AG08396 (cell line): ENCODE data around the gene WIPF2.

Source experiments
- DNase-seq: peaks from one replicate; pipeline ENCODE4 v3.0.0; 2012; ENCODE audit warnings: low spot score, mixed read lengths

Gene WIPF2

DNA sequence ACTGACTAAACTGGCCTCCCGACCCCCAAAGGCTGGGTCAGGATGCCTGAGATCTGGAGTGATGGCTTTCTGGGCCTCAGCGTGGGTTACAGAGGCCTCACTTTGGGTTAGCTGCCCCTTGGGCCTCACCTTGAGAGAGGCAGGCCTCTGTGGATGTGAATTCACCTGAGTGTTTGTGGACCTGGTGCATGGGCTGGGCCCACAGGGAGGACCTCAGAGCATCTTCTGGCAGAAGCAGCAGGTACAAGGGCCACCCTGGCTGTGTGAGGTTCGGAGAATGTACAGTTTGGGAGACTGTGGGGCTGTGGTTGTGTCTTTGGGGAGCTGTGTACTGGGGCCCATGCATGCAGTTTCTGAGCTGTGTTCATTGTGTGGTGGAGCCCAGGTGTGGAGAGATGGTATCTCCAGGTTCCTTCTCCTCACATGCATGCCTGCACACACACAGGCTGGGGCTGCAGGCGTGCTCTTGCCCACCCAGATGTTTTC is 108.2 kb downstream of the WIPF2 start:
- DNase-seq = no peak

DNA sequence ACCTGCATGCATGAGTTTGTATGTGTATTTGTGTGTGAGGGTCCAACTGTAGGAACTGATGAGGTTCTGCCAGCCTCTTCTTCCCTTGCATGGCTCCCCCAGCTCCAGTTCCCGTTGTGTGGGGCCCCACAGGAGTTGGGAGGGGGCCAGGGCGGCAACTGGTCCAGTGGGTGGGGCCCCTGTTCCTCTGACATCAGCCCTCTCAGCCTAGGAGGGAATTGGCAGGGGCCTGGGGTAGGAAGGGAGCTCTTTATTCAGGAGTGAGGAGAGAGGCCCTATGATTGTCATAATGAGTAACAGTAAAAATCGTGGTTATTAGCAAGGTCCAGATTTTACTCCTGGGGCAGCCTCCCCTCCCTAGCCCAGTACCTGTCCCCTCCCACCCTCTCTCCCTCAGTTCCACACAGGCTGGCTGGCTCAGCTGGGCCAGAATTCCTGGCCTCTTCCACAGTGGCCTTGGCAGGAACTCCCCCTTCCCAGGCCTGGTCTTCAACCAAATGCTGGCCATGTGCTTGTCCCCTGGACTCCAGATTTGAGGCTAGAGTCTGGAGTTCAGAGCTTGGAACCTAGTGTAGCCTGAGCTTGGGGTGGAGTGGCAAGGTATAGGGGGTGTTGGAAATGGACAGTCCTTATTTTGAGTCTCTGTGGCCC is 108.8 kb downstream of the WIPF2 start:
- DNase-seq = peak; percentile 16

DNA sequence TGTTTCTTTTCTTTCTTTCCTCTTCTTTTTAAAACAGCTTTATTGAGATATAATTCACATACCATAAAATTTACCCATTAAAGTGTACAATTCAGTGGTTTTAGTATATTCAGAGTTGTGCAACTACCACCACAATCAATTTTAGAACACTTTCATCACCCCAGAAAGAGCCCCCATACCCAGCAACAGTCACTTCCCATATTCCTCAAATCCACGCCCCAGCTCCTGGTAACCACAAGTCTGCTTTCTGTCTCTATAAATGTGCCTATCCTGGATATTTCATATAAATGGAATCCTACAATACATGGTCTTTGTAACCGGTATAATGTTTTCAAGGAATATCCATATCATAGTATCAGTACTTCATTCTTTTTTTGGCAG is 109.3 kb downstream of the WIPF2 start:
- no peak for DNase-seq

DNA sequence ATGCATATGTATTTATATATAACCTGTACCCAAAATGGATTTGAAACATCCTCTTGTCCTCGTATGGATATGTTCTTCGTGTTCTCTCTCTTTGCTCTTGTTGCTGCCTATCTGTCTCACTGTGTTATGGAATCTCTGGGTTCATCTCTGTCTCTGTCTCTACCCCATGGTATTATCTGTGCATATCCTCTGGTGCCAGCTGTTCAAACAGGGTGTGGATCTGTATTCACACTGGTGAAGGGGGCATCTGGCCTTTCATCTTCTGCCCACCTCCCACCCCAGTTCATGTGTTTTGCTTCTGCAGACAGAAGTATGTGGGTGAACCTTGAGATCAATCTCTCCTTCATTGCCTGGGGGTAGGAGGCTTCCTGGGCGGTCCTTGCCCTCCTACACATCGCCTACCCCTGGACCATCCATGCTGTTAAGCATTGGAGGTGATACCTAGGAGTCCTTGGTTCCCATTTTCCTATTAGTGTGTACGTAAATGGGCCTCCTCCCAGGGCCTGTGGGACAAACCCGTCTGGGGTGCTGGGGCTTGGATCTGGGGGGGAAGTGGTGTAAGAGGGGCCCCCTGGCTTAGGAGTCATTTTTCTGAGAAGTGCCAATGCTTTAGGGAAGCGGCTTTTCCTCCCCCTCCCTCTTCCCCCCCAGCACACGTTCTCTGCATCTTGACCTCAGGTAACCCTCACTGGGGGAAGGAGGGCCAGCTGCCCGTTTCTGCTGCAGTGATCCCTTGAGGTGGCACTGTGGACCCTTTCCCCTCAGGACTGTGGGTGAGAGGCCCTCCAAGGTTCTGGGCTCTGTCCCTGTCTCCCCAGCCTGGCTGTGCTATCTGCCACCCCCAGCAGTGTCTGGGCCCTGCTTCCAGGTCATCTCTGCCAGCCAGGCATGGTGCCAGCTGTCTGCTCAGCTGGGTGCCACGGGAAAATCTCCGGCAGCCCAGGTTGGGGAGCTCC is 111.0 kb downstream of the WIPF2 start:
- DNase-seq = no peak

DNA sequence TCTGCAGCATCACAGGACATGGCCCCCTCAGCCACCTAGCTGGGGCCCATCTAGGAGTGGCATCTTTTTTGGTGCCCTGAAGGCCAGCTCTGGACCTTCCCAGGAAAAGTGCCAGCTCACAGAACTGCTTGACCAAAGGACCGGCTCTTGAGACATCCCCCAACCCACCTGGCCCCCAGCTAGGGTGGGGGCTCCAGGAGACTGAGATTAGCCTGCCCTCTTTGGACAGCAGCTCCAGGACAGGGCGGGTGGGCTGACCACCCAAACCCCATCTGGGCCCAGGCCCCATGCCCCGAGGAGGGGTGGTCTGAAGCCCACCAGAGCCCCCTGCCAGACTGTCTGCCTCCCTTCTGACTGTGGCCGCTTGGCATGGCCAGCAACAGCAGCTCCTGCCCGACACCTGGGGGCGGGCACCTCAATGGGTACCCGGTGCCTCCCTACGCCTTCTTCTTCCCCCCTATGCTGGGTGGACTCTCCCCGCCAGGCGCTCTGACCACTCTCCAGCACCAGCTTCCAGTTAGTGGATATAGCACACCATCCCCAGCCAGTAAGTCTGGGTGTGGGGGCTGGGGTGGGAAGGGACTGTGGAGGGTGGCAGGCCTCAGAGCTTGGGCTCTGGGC is 111.9 kb downstream of the WIPF2 start:
- no peak for DNase-seq

DNA sequence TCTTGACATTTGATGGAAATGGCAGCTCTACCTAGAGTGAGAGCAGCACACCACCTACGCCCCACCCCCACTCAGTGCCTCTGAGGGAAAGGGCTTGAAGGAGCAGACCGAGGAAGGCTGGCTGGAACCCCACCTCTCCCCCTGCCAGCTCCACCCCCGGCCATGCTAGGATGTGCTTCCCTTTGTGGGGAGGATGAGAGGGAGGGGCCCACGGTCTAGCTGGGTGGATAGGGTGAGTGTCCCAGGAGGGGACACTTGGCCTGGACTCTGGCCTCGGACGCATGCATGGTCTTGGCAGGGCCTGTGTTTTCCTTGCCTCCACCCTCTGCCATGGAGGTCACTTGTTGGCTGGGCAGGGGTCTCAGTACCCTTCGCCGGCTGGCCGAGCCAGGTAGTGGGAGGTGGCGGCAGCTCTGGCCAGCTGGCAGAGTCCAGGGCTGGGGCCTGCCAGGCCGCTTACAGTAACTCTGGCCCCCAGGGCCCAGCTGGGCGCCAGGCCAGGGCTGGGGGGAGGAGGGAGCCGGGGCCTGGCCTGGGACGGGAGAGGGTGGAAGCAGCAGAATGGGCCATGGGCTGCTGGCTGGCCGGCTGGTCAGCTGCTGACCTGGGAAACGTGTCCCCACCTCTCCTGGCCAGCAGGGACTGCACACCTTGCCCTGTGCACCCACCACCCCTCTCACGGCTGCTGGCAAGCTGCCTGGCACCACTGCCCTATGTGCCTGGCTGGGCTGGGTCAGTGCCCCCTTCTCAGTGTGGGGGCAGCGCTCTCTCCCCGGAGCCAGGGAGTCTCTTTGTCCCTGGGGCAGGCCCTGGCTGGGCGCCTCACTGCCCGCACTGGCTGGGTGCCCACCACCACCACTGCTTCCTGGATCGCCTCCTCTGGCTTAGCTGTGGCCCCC is 112.9 kb downstream of the WIPF2 start:
- peak; percentile 52 for DNase-seq
